HCT116 (cell line): ENCODE results near the gene KLHL6. TPM values are rescaled to one million over a fixed set of nuclear protein-coding genes. Genes with fewer than 3 reads are reported as not detected.

Experiments
- ATAC-seq: fragments of 200-7000 bp; cut with Tn5 transposase; 2 replicates; pipeline ENCODE4 v1.9.1; 2020; ENCODE audit warnings: mild to moderate bottlenecking, moderate library complexity
- BruUV-seq: library from RNA; stranded (reverse); fragments of 400-500 nt; replicated peaks from 2 replicates; lab custom pipeline; 2021; lab: Mats Ljungman, UMichigan
- CTCF ChIA-PET: fragments of 300-600 bp; sonication (Branson Sonifier 250); formaldehyde crosslinking; loops from one replicate; lab custom pipeline; 2021; ENCODE audit warnings: antibody characterized with exemption; lab: Charles Lee
- POLR2A ChIA-PET: fragments of 300-600, 350-600 bp; sonication (Branson Sonifier 250); formaldehyde crosslinking; loops from one replicate; lab custom pipeline; 2021; ENCODE audit warnings: antibody characterized with exemption; lab: Charles Lee
- RAD21 ChIA-PET, 2 experiments: fragments of 300-600 bp; sonication (Branson Sonifier 250); formaldehyde crosslinking; loops; one replicate each; lab custom pipeline; 2023; ENCODE audit warnings: low total read pairs in 2 of 2; ENCODE audit not compliant: uncharacterized antibody in 2 of 2, unreplicated experiment in 2 of 2, low non-redundant PET in 1 of 2; lab: Charles Lee
- DNase-seq: peaks from one replicate; pipeline ENCODE4 v3.0.0-alpha.2; 2010; ENCODE audit warnings: low read depth, low spot score
- H2AFZ ChIP-seq: fragments of 200-600 bp; shearing (Covaris generic), sonication (generic); 2 replicates; pipeline ENCODE4 v1.6.1; 2017; ENCODE audit warnings: low read depth, mixed run types, mixed read lengths, antibody characterized with exemption, low read length; ENCODE audit not compliant: poor library complexity, severe bottlenecking
- H3K27ac ChIP-seq: 2 replicates; pipeline ENCODE4 v1.5.1; 2012; ENCODE audit warnings: low read depth, low read length
- H3K27me3 ChIP-seq: fragments of 200-600 bp; sonication (generic); 2 replicates; pipeline ENCODE4 v1.6.1; 2016; ENCODE audit warnings: mixed run types, low read length, mixed read lengths; ENCODE audit not compliant: insufficient read depth
- H3K36me3 ChIP-seq, 2 experiments: fragments of 200-500 bp in 1 of 2; fragments of 200-600 bp in 1 of 2; sonication (Bioruptor generic) in 1 of 2; sonication (generic) in 1 of 2; 2 replicates each; pipeline versions ENCODE4 v1.5.1 to v1.6.1; 2014 to 2016; ENCODE audit warnings: low read length in 2 of 2, inconsistent platforms in 1 of 2, mixed read lengths in 1 of 2, mixed run types in 1 of 2; ENCODE audit not compliant: insufficient read depth in 2 of 2, control insufficient read depth in 1 of 2
- H3K4me1 ChIP-seq, 2 experiments: fragments of 200-600 bp in 1 of 2; sonication (generic) in 1 of 2; 2 replicates each; pipeline versions ENCODE4 v1.5.1 to v1.6.1; 2012 to 2017; ENCODE audit warnings: low read length in 2 of 2, inconsistent platforms in 1 of 2, mild to moderate bottlenecking in 1 of 2, mixed read lengths in 1 of 2, mixed run types in 1 of 2, moderate library complexity in 1 of 2; ENCODE audit not compliant: insufficient read depth in 2 of 2, control insufficient read depth in 1 of 2
- H3K4me2 ChIP-seq: fragments of 200-600 bp; sonication (generic); 2 replicates; pipeline ENCODE4 v1.6.1; 2017; ENCODE audit warnings: mixed run types, low read length, mixed read lengths
- H3K4me3 ChIP-seq, 2 experiments: fragments of 200-600 bp in 1 of 2; sonication (generic) in 1 of 2; replicated peaks in 1 of 2; 2 replicates each; pipeline ENCODE4 v1.5.1; 2011 to 2016; ENCODE audit warnings: low read length in 2 of 2, control low read depth in 1 of 2, low read depth in 1 of 2, mild to moderate bottlenecking in 1 of 2, mixed read lengths in 1 of 2, mixed run types in 1 of 2
- H3K79me2 ChIP-seq: fragments of 200-600 bp; sonication (generic); 2 replicates; pipeline ENCODE4 v1.6.1; 2017; ENCODE audit warnings: mild to moderate bottlenecking, mixed run types, low read length, moderate library complexity, mixed read lengths; ENCODE audit not compliant: insufficient read depth
- H3K9ac ChIP-seq: fragments of 200-600 bp; sonication (generic); 2 replicates; pipeline ENCODE4 v1.6.1; 2016; ENCODE audit warnings: low read length, mixed read lengths
- H3K9me2 ChIP-seq: fragments of 200-600 bp; sonication (generic), shearing (Covaris generic); 2 replicates; pipeline ENCODE4 v1.6.1; 2017; ENCODE audit warnings: mixed run types, mild to moderate bottlenecking, moderate library complexity; ENCODE audit not compliant: insufficient read depth
- H3K9me3 ChIP-seq, 2 experiments: fragments of 200-500 bp in 1 of 2; fragments of 200-600 bp in 1 of 2; sonication (Bioruptor generic) in 1 of 2; sonication (generic) in 1 of 2; 2 replicates each; pipeline ENCODE4 v1.6.1; 2014 to 2017; ENCODE audit warnings: low read length in 2 of 2, mixed read lengths in 2 of 2, inconsistent platforms in 1 of 2, low read depth in 1 of 2, mild to moderate bottlenecking in 1 of 2, mixed run types in 1 of 2, moderate library complexity in 1 of 2; ENCODE audit not compliant: control insufficient read depth in 1 of 2, insufficient read depth in 1 of 2
- H4K20me1 ChIP-seq: fragments of 200-600 bp; sonication (generic), shearing (Covaris generic); 2 replicates; pipeline ENCODE4 v1.6.1; 2017; ENCODE audit warnings: mixed run types, mild to moderate bottlenecking, moderate library complexity; ENCODE audit not compliant: insufficient read depth
- EZH2 ChIP-seq: fragments of 200-600 bp; sonication (generic); IDR thresholded peaks from 2 replicates; pipeline ENCODE4 v1.6.1; 2017; ENCODE audit warnings: antibody characterized with exemption, mixed run types
- POLR2A ChIP-seq: IDR thresholded peaks from 2 replicates; pipeline ENCODE4 v1.7.0; 2011; ENCODE audit warnings: borderline replicate concordance; ENCODE audit not compliant: insufficient read depth, insufficient read length; ENCODE audit errors: extremely low read depth
- POLR2AphosphoS5 ChIP-seq: IDR thresholded peaks from 2 replicates; pipeline ENCODE4 v1.6.1; 2011; ENCODE audit warnings: mild to moderate bottlenecking, low read depth, low read length, moderate library complexity
- TCF7L2 ChIP-seq: IDR thresholded peaks from 2 replicates; pipeline ENCODE4 v1.7.0; 2011; ENCODE audit warnings: borderline replicate concordance, inconsistent platforms; ENCODE audit not compliant: insufficient read depth, insufficient read length; ENCODE audit errors: extremely low read depth
- intact Hi-C: fragments of 100-400 bp; cut with micrococcal nuclease; formaldehyde crosslinking; loops from 2 replicates; pipeline ENCODE4 v1.10.0; 2022
- total RNA-seq: library from RNA; stranded (reverse); gene quantifications from one replicate; pipeline ENCODE4 v1.2.1, GENCODE V29; 2021; ENCODE audit not compliant: unreplicated experiment
- TF ChIP-seq, protein P1 (sequence below), 3 experiments: fragments of 200-600 bp in 1 of 3; sonication (generic) in 1 of 3; IDR thresholded peaks in 2 of 3; conservative IDR thresholded peaks in 1 of 3; 2 replicates each; pipeline ENCODE4 v1.5.1; 2012 to 2017; ENCODE audit warnings: low read depth in 2 of 3, low read length in 2 of 3, antibody characterized with exemption in 1 of 3, borderline replicate concordance in 1 of 3, control low read depth in 1 of 3, mild to moderate bottlenecking in 1 of 3, mixed read lengths in 1 of 3, mixed run types in 1 of 3, moderate library complexity in 1 of 3; ENCODE audit not compliant: insufficient read depth in 1 of 3
- TF ChIP-seq, protein P2 (sequence below): IDR thresholded peaks from 2 replicates; pipeline ENCODE4 v1.6.1; 2012

Gene KLHL6
- total RNA-seq, 1 experiment from 2014 or later, result 0.15 TPM

DNA sequence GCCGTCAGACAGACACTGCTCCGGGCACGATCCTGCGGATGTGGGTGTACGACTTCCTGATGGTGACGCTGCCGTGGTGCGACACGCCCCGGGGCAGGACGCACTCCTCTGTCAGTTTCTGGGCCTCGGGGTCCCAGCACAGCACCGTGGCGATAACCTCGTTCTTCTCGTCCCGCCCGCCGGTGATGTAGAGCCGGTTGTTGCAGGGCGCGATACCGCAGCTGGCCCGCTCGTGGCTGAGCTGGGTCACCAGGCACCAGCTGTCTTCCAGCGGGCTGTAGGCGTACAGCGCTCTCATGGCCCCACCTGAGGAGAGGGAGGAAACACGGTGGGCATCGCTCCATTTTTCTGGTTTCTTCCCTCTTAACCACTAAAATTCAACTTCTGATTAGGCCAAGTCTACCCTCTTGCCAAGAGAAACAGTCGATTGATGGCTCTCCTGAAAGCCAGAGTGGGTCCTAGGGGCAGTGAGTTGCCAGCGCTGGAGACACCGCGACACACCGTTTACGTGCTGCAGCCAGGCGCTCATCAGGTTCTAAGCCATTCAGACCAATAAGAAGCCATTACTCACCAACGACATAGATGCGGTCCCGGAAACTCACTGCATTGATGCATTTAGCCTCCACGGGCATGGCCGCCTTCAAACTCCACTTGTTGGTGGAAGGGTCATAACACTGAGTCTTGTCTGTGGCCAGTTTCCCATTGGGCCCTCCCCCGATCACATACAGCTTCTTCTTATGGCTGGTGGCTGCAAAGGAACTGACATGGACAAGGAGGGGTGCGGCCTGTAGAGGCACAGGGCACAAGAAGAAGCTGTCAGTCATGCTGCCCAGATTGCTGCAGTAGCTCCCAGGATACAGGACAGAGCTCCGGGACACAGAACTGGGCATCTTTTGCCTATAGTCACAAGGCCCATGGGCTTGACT lies 63.3 kb downstream of the KLHL6 start:
- CTCF ChIA-PET, result interaction anchor here (1.3 kb wide), 1 partner anchor 13 kb away, joined by 4 read pairs; no protein-coding TSS in a partner anchor
- intact Hi-C loops, result no loop called here

More for the DNA sequence above, 63.3 kb downstream of the KLHL6 start:
- H3K4me3 ChIP-seq, result no peak overlapping the region
- no peaks in the 10 kb centered on the region for H4K20me1 ChIP-seq
- no peak for ATAC-seq
- no peak overlapping the region for H3K4me2 ChIP-seq
- no peaks in the 10 kb centered on the region for H3K9me3 ChIP-seq
- ChIA-PET POLR2A (interaction anchor here (0.6 kb wide), 1 partner anchor 37 kb away, joined by 3 read pairs; no protein-coding TSS in a partner anchor), RAD21 (no interaction called here)
- no peaks in the 10 kb centered on the region for H3K36me3 ChIP-seq
- no peaks in the 10 kb centered on the region for H3K4me1 ChIP-seq
- H3K9me2 ChIP-seq, result no peaks in the 10 kb centered on the region
- no peaks in the 10 kb centered on the region for H3K79me2 ChIP-seq
- H3K27ac ChIP-seq, result no peak overlapping the region
- TF ChIP-seq, protein P1, sequence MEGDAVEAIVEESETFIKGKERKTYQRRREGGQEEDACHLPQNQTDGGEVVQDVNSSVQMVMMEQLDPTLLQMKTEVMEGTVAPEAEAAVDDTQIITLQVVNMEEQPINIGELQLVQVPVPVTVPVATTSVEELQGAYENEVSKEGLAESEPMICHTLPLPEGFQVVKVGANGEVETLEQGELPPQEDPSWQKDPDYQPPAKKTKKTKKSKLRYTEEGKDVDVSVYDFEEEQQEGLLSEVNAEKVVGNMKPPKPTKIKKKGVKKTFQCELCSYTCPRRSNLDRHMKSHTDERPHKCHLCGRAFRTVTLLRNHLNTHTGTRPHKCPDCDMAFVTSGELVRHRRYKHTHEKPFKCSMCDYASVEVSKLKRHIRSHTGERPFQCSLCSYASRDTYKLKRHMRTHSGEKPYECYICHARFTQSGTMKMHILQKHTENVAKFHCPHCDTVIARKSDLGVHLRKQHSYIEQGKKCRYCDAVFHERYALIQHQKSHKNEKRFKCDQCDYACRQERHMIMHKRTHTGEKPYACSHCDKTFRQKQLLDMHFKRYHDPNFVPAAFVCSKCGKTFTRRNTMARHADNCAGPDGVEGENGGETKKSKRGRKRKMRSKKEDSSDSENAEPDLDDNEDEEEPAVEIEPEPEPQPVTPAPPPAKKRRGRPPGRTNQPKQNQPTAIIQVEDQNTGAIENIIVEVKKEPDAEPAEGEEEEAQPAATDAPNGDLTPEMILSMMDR (IDR thresholded peaks at IDR 0.05 in 2 of 3, conservative IDR thresholded peaks at IDR 0.05 in 1 of 3; ENCODE audit: borderline replicate concordance in 1 of 3, insufficient read depth in 1 of 3, low read depth in 2 of 3, low read length in 2 of 3), result no peak
- TF ChIP-seq POLR2A, result no peak
- TF ChIP-seq, protein P2, sequence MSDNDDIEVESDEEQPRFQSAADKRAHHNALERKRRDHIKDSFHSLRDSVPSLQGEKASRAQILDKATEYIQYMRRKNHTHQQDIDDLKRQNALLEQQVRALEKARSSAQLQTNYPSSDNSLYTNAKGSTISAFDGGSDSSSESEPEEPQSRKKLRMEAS, result no peak
- no peak for TF ChIP-seq POLR2AphosphoS5
- TF ChIP-seq EZH2, result no peak
- no peak for TF ChIP-seq TCF7L2
- TF ChIP-seq, all 23 proteins: peak for 0
- DNase-seq, result no peak
- Histone ChIP-seq H2AFZ (no peak overlapping the region), H3K27me3 (no peaks in the 10 kb centered on the region), H3K9ac (no peak overlapping the region)
- BruUV-seq, result no TSS peak
